SH-SY5Y (cell line): Measurements from ENCODE around the gene FBXO31.

Experiments used
- GATA2 ChIP-seq: IDR thresholded peaks from 2 replicates; pipeline ENCODE4 v1.6.1; 2011; ENCODE audit warnings: mild to moderate bottlenecking, low read depth, low read length
- GATA3 ChIP-seq: IDR thresholded peaks from 2 replicates; pipeline ENCODE4 v1.6.1; 2011; ENCODE audit warnings: low read depth, mild to moderate bottlenecking, low read length, moderate library complexity

The FBXO31 gene

GRCh38 chr16:87380403-87380802 is 3.2 kb downstream of the FBXO31 start:
- TF ChIP-seq GATA3 (no peak), GATA2 (no peak)

- TF ChIP-seq GATA2 (no peak), GATA3 (no peak)
These were observed 6.9 kb downstream of the FBXO31 start for GRCh38 chr16:87376660-87377059.

DNA sequence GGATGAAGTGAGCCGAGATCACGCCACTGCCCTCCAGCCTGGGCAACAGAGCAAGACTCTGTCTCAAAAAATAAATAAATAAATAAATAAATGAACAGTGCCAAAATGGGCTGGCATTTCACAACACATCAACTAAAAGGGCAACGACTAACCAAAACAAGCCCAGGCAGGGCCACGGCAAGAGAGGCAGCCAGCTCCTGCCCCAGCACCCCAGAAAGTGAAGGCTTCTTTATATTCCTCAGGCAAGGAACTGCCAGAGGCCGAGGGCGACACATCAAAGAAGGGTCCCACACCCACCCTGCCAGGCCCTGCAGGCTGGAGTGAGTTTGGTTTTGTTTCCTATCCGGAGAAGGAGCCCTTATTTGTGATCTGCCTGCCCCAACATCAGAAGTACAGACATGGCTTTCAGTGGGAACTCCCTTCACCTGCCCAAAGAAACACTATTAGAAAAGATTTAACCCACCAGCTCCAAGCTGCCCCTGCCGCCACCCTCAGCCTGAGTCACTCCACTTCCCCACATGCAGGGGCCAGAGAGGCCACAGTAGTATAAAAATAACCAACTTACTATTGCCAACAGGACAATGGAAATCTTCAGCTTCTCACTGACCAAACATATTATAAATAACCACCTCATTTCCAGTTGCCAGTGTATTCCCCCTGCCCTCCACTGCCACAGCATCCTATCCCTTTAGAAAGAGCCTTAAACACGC is 8.0 kb downstream of the FBXO31 start:
- TF ChIP-seq GATA2 (no peak), GATA3 (no peak)

DNA sequence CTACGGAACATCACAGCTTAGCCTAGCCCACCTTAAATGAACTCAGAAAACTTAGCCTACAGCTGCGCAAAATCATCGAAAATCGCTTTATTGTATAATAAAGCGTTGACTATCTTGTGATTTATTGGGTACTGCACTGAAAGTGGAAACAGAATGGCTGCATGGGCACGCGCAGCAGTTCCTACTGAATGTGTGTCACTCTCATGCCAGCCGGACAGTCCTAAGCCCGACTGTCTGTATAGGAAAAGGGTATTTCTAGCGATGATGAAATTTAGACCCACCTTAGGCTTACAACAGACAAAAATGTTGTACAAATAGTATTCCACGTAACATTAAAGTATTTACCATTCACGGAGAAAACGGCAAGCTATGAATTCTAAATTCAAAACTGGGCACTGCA is 9.3 kb downstream of the FBXO31 start:
- TF ChIP-seq GATA2: no peak
- TF ChIP-seq GATA3: no peak

DNA sequence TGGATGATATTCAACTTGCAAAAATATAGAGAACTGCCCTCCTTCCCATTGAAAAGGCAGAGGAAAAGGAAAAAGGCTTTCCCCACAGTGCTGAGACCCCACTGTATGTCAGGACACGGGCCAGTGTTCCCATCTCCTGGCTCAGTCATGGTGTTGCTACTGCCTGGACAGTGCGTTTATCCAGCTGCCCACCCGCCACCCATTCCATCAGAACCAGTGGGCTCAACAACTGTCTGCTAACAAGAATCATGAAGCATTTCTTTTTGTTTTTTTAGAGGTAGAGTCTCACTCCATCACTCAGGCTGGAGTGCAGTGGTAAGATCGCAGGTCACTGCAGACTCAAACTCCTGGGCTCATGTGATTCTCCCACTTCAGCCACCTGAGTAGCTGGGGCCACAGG is 11.3 kb downstream of the FBXO31 start:
- TF ChIP-seq GATA3: no peak
- no peak for TF ChIP-seq GATA2

DNA sequence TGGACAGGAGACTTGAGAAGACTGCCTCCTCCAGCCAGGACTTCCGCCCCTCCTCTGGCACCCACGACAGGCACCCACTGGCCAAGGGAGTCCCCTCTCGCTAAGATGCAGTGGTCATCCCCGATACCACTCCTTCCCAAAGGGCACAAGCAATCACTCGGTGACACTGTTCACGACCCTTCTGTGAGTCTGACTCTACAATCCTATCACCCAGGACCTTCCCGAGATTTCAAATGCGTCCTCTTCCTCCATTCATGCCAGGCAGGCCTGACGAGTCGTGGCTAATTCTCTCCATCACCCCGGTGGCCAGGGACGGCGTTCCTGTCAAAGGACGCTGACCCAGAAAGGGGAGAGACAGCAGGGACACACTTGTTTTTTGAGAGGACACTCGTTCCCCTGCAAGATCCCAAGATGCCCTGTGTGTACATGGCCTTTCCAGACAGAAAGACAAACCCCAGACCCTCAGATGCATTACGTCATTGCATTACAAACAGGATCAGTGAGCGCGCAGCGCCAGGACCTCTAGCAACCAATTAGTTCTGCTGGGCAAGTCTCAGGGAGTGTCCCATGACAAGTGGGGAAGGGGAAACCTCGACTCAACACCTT is 12.2 kb downstream of the FBXO31 start:
- TF ChIP-seq GATA3 (no peak), GATA2 (no peak)

- TF ChIP-seq GATA2 (no peak), GATA3 (no peak)
These were observed 13.5 kb downstream of the FBXO31 start for GRCh38 chr16:87369796-87370719.

GRCh38 chr16:87369117-87369765 is 14.3 kb downstream of the FBXO31 start:
- TF ChIP-seq GATA2 (no peak), GATA3 (no peak)

GRCh38 chr16:87368029-87368770 is 15.4 kb downstream of the FBXO31 start:
- no peak for TF ChIP-seq GATA2
- no peak for TF ChIP-seq GATA3

- TF ChIP-seq GATA2 (no peak), GATA3 (no peak)
These were observed 16.0 kb downstream of the FBXO31 start for GRCh38 chr16:87367529-87367928.

DNA sequence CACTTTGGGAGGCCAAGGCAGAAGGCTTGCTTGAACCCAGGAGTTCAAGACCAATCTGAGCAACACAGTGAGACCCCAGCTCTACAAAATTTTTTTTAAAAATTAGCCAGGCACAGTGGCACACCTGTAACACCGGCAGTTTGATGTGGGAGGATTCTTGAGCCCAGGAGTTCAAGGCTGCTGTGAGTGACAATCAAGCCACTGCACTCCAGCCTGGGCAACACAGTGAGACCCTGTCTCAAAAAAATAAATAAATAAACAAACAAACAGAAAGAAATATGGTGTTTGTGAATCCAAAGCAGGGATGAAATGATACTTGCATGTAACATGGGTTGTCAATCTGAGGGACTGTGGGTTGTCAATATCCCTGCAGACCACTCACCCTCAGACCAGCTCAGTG is 16.6 kb downstream of the FBXO31 start:
- no peak for TF ChIP-seq GATA2
- no peak for TF ChIP-seq GATA3

DNA sequence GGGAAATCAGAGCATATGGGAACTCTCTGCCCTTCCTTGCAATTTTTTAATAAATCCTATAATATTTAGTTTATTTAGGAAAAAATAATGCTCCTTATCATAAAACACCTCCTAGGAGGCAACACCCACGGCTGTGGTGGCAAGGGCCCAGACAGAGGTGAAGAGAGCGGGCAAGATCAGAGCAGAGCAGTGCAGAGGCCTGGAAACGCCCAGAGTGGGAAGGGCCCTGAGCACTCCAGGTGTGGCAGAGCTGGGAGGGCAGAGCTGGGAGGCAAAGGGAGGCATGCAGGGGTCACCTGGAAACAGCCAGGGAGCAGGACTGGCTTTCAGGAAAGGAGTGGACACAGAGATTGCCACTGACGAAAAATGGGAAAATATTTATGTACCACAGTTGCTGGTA is 17.3 kb downstream of the FBXO31 start:
- no peak for TF ChIP-seq GATA3
- no peak for TF ChIP-seq GATA2

DNA sequence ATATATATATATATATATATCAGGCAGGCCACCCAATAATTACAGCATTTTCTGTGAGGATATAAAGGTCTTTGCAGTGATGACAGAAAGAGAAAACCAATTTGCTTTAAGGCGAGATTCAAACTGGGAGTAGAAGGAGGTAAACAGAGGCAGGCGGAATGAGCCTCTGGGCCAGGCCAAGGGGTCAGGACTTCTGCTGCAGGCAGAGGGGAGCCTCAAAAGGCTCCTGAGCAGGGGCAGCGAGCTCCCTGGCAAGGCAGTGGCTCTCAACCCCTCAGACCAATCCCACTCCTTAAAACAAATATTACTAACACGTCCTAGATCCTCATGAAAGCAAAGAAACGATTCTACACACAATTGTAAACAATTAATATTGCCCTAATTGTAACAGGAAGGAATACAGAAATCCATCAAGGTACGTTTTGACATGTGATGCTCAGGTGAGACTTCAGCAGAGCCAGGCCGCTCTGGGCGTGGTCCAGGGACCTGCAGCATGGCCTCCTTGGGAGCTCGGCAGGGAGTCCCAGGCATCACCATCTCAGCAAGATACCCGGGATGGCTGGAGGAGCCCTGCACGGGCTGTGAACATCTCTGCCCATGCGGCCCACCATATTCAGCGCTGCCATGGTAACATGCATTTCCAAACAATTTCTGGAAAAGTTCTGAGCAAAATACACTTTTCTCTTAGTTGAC is 18.4 kb downstream of the FBXO31 start:
- TF ChIP-seq GATA2 (no peak), GATA3 (no peak)
